ENCODE data around the gene ANKRD49.

GRCh38 chr11:94525546-94526324 lies 32.0 kb downstream of the ANKRD49 start:
- TF ChIP-seq HDAC2 (IDR thresholded peaks at IDR 0.05): no peak
- TF ChIP-seq, protein P1, sequence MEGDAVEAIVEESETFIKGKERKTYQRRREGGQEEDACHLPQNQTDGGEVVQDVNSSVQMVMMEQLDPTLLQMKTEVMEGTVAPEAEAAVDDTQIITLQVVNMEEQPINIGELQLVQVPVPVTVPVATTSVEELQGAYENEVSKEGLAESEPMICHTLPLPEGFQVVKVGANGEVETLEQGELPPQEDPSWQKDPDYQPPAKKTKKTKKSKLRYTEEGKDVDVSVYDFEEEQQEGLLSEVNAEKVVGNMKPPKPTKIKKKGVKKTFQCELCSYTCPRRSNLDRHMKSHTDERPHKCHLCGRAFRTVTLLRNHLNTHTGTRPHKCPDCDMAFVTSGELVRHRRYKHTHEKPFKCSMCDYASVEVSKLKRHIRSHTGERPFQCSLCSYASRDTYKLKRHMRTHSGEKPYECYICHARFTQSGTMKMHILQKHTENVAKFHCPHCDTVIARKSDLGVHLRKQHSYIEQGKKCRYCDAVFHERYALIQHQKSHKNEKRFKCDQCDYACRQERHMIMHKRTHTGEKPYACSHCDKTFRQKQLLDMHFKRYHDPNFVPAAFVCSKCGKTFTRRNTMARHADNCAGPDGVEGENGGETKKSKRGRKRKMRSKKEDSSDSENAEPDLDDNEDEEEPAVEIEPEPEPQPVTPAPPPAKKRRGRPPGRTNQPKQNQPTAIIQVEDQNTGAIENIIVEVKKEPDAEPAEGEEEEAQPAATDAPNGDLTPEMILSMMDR (IDR thresholded peaks at IDR 0.05): no peak
- TF ChIP-seq CHD2 (IDR thresholded peaks at IDR 0.05; ENCODE audit: low read length, partially characterized antibody): no peak
- no peak for TF ChIP-seq CHD4 (IDR thresholded peaks at IDR 0.05; ENCODE audit: borderline replicate concordance)
